ENCODE data around the gene HOXD12.

Gene HOXD12

DNA sequence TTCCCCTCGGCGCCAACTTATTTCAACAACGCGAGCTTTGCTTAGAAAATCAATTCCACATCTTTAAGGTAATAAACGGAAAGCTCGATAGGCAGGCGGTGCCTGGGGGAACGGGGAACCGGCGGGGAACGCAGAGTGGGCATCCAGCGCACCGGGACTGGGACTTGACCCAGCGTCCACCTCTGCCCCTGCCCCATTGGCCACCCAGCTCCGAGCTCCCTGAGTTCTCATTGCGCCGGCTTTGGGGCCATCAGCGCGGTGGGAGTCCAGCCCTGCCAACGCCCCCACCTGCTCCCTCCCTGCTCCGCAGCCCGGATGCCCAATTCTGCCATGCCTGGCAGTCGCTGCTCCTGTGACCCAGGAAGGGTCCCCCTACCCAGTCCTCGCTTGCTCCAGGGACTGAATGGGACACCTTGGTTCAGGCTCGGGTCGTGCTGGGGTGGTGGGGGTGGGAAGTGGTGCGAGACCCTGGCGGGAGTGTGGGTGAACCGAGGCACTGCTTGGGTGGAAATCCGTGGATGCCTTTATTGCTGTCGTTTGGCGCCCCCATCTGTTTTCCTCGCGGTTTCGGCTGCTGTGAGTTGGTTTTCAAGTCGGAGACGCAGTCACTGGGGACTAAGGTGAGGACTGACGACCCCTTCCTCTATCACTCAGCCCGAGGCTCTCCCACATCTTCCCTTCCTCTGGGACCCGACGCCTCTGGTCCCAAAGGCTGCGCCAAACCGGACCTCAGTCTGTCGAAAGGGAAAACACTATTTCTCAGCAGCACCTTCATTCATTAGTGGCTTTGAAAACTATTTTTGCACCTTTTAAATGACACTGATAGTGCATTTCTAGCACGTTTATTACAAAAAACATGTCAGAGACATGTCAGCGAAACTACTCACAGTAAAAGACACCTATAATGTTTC is 13.5 kb upstream of the HOXD12 start:
- TF ChIP-seq, protein P1, sequence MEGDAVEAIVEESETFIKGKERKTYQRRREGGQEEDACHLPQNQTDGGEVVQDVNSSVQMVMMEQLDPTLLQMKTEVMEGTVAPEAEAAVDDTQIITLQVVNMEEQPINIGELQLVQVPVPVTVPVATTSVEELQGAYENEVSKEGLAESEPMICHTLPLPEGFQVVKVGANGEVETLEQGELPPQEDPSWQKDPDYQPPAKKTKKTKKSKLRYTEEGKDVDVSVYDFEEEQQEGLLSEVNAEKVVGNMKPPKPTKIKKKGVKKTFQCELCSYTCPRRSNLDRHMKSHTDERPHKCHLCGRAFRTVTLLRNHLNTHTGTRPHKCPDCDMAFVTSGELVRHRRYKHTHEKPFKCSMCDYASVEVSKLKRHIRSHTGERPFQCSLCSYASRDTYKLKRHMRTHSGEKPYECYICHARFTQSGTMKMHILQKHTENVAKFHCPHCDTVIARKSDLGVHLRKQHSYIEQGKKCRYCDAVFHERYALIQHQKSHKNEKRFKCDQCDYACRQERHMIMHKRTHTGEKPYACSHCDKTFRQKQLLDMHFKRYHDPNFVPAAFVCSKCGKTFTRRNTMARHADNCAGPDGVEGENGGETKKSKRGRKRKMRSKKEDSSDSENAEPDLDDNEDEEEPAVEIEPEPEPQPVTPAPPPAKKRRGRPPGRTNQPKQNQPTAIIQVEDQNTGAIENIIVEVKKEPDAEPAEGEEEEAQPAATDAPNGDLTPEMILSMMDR (IDR thresholded peaks at IDR 0.05; ENCODE audit: low read depth, low read length, missing control alignments) = peak; percentile 54
- no peak overlapping the region for H3K4me3 ChIP-seq (replicated peaks; ENCODE audit: low read depth, low read length)
- no peak for DNase-seq (ENCODE audit: extremely low read depth, low read depth)

DNA sequence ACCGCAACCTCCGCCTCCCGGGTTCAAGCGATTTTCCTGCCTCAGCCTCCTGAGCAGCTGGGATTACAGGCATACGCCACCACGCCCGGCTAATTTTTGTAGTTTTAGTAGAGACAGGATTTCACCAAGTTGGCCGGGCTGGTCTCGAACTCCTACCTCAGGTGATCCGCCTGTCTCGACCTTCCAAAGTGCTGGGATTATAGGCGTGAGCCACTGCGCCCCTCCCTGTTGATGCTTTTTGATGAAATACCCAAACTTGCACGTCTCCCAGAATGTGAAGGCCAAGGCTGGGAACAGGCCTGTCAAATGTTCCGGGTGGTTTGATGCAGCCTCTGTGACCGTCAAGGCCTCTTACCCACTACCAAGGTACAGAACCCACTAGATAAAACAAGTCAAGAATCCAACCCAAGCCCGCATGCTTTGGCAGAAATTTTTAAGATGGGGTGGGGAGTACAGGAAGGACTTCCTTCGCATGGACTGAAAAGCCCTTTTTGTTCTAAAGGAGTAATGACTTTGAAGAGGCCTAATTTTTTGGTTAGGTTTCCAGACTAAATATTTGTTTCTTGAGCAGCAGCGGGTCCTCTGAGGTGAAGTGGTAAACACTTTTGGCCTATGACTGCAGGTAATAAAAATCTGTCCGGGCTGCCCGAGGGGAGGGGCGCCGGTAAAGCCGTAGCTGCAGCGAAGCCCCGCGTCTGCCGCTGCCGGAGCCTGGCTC is 12.1 kb upstream of the HOXD12 start:
- peak overlapping the region; percentile 20; the same call in 1 of the 2 replicates for H3K4me3 ChIP-seq (replicated peaks; ENCODE audit: low read depth, low read length)
- DNase-seq (ENCODE audit: extremely low read depth, low read depth) = no peak
- TF ChIP-seq, protein P1 (IDR thresholded peaks at IDR 0.05; ENCODE audit: low read depth, low read length, missing control alignments) = no peak

DNA sequence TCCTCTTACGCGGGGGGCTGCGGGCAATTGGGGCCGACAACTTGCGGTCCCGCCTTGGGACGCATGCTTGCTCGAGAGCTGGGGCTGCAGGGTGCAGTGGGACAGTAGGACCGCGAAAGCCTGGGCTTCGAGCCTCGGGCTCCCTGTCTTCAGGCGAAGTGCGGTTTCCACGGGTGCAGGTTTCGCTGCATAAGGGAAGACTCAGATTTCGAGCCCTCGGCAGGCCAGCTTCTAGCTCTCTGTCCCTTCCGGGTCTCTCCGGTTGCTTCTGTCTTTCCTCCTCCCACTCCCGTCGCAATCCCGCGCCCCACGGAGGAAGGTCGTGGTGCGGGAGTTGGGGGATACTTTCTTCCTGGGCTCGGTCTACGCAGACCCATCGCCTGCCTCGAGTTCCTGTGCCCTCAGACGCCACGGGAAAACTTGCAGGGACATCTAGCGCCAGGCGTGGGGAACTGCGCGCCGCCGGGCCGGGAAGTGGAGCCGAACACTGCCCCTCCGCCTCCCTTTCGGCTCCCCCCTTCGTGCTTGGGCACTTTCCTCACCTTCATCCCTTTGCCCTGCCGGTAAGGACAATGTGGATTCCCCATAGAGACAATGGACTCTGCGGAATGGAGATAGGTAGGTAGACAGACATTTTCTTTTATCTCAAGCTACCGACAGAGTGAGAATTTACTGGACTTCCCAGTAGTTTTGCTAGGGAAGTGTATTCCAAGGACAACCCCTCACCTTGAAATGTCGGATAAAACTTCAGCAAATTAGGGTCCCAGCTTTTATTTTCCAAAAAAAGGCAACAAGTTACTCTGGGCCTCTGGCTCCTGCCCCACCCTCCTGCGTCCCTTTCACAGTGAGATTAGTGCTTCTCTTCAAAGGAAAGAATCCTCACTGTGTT is 11.3 kb upstream of the HOXD12 start:
- no peak for DNase-seq (ENCODE audit: extremely low read depth, low read depth)
- TF ChIP-seq, protein P1 (IDR thresholded peaks at IDR 0.05; ENCODE audit: low read depth, low read length, missing control alignments) = peak; percentile 68
- H3K4me3 ChIP-seq (replicated peaks; ENCODE audit: low read depth, low read length) = peak overlapping the region; percentile 20; the same call in 1 of the 2 replicates

DNA sequence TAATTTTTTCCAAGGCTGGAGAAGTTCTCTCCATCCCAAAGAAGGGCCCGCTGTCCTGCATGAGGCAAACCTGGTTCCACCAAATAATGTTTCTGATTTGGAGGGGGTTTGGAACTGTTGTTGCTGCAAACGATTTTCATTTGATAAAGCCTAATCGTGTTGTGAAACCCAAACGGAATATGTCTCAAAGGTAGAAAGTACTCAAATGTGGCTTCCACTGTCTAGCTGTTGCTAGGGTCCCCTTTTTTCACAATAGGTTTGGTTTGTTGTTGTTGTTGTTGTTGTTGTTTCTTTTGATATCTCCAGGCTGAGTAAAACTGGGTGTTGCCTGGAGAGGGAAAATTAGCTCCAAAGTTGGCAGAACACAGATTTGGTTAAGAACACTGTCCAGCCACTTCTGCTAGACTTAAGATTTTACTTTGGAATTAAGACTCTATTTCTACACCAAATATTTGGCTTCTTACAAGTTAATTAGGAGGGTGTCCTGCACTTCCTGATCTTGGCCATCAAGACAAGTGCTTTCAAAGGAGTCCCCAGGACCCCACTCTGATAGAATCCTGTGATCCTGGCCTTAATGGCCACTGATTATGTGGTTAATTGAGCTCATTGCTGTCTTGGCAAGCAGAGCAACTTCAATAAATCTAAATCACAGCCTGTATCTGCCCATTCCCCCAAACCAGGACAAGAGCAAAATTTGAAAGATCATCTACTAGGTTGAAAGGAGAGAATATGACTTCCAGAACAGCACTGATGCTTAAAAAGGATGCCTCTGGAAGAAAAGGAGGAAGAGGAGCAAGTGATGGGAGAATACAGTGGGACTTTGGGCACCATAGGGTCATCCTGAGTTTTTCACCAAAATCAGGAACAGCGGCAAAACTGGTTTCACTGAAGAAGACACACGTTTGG is 10.4 kb upstream of the HOXD12 start:
- no peak overlapping the region for H3K4me3 ChIP-seq (replicated peaks; ENCODE audit: low read depth, low read length)
- no peak for DNase-seq (ENCODE audit: extremely low read depth, low read depth)
- TF ChIP-seq, protein P1 (IDR thresholded peaks at IDR 0.05; ENCODE audit: low read depth, low read length, missing control alignments) = no peak

DNA sequence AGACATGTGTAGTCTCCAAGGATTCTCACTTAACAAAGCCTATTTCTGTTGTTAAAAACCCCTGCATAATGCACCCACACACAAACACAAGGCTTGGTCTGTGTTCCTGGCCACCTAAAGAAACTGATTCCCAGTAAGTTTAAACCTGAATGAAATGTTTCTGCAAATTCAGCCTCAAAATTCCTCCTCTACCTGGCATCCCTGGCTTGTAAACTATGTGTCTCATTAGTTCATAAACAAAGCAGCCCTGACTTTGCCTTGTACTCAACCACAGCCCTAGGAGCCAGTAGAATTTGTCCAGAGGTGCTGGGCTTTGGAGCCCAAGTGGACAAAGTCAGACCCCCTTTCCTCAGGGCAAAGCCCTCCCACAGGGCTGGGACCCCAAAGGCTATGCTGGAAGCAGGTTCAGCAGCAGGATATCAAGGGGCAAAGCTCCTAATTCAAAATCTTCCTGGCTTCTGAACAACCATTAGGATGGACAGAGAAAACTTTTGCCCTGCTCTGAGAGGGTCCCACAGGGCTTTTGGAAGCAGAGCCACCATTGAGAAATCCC is 9.7 kb upstream of the HOXD12 start:
- TF ChIP-seq, protein P1 (IDR thresholded peaks at IDR 0.05; ENCODE audit: low read depth, low read length, missing control alignments) = no peak
- no peak for DNase-seq (ENCODE audit: extremely low read depth, low read depth)
- no peak overlapping the region for H3K4me3 ChIP-seq (replicated peaks; ENCODE audit: low read depth, low read length)

Measured in HFF-Myc (cell line).